Stomach (tissue), 9 donors: ENCODE data around the gene TRPM1. TPM values are rescaled to one million over a fixed set of nuclear protein-coding genes. Genes with fewer than 3 reads are reported as not detected.

Source experiments
- DNase-seq, 2 donors: peaks; one replicate each; pipeline versions ENCODE4 v3.0.0 to v3.0.0-alpha.2; 2013 to 2019
- H3K27ac ChIP-seq, 5 donors: fragments of 200-600 bp in 4 of 5; sonication (generic) in 4 of 5; one replicate each; pipeline ENCODE4 v1.5.1; 2013 to 2019; ENCODE audit warnings: mild to moderate bottlenecking in 1 of 5, moderate library complexity in 1 of 5
- H3K27me3 ChIP-seq, 3 donors: fragments of 200-600 bp; sonication (generic); one replicate each; pipeline ENCODE4 v1.5.1; 2017 to 2019; ENCODE audit warnings: mixed run types in 1 of 3
- H3K36me3 ChIP-seq, 4 donors: fragments of 200-600 bp; sonication (generic); 1 replicate in 3 of 4; 2 replicates in 1 of 4; pipeline ENCODE4 v1.5.1; 2016 to 2019
- H3K4me1 ChIP-seq, 4 donors: fragments of 200-600 bp; sonication (generic); one replicate each; pipeline ENCODE4 v1.5.1; 2016 to 2019
- H3K4me3 ChIP-seq, 4 donors: fragments of 200-600 bp; sonication (generic) in 3 of 4; one replicate each; pipeline ENCODE4 v1.5.1; 2016 to 2019; ENCODE audit warnings: mild to moderate bottlenecking in 1 of 4
- H3K9me3 ChIP-seq, 4 donors: fragments of 200-600 bp; sonication (generic); one replicate each; pipeline ENCODE4 v1.5.1; 2016 to 2019
- EP300 ChIP-seq: sonication (generic); formaldehyde crosslinking; IDR thresholded peaks from one replicate; pipeline ENCODE4 v1.6.1; 2017; ENCODE audit warnings: antibody characterized with exemption
- POLR2A ChIP-seq, 4 donors: fragments of 450-650 bp; IDR thresholded peaks; one replicate each; pipeline ENCODE4 v1.6.1; 2016; ENCODE audit warnings: antibody characterized with exemption in 4 of 4, control low read depth in 2 of 4, mild to moderate bottlenecking in 1 of 4, moderate library complexity in 1 of 4
- POLR2AphosphoS5 ChIP-seq, 3 donors: sonication (generic); formaldehyde crosslinking; IDR thresholded peaks; one replicate each; pipeline ENCODE4 v1.6.1; 2016; ENCODE audit warnings: antibody characterized with exemption in 3 of 3
- WGBS, 5 donors: extraction: QIAGEN DNeasy Blood & Tissue Kit in 3 of 5; methylation state at CpG; one replicate each; pipeline versions ENCODE4 v1.1.5 to v1.1.7; 2013 to 2018; 5-methylcytosine and 5-hydroxymethylcytosine counted together
- intact Hi-C: fragments of 100-400 bp; cut with DNase I; formaldehyde crosslinking; loops from one replicate; pipeline ENCODE4 v1.15.1; 2023; ENCODE audit warnings: low total_unique reads
- polyA plus RNA-seq, 3 donors: library from polyadenylated mRNA; stranded (reverse); fragments of 200-250 nt; gene quantifications; one replicate each; pipeline ENCODE4 v1.2.3, GENCODE V29; 2013
- total RNA-seq, 5 donors: library from RNA; depleted of rRNA; stranded (reverse); fragments of >200 nt; gene quantifications; one replicate each; pipeline versions ENCODE4 v1.1.0 to v1.2.3, GENCODE V29; 2014 to 2016
- TF ChIP-seq, protein P1 (sequence below), 7 experiments: fragments of 450-650 bp in 4 of 7; fragments of 200-600 bp in 3 of 7; sonication (generic) in 3 of 7; IDR thresholded peaks; one replicate each; pipeline ENCODE4 v1.5.1; 2016 to 2019; ENCODE audit warnings: antibody characterized with exemption in 7 of 7, control low read depth in 2 of 7, mild to moderate bottlenecking in 1 of 7
- donor health status: healthy with polysubstance abuse.
- donor health status: Bipolar disorder and iron deficiency.
- donor health status: healthy.

The TRPM1 gene
- total and polyA plus RNA-seq, 8 donors, result 0.15 TPM; not detected in 7

DNA sequence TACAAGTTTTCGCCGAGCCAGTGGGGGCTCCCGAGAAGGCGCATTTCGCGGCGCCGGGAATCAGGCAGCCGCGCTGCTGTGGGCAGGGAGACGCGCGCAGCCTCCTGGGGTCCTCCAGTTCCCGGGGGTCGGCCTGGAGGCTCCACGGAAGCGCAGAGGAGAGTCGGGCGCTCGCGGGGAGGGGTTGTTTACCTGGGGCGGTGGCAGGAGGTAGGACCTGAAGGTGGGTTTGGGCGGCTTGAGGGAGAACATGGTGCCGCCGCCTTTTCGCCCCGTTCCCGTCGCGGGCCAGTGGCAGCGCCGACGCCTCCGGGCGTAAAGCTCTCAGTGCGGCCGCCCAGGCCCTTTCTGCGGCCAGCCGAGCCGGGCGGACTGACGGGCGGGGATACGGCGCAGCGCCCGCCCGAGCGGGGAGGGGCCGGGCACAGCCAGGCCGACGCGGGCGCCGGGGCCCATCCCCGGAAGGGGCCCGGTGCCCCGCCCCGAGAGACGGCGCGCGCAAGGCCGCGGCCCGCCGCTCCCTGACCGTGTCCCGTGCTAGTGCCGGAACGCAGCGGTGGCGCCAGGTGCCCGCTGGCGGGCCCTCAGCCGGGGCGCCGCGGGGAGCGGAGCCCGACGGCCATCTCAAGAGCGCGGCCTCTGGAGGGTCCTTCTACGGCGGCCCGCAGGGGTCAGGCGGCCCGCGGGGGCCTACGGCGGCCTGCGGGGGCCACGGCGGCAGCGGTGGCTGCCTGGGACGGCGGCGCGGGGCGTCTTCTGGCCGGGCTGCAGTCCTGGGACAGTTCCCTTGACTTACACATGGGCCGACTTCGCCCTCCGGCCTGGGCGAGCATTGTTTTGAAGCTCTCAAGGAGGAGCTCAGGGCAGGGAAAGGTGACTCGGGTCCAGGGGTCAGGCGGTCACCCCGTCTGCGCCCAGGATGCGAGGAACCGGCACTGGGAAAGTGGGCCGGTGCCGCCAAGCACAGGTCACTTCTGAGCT lies 110.0 kb downstream of the TRPM1 start, which contains the start of gene MTMR10:
Gene MTMR10 (minus strand): TSS at position 374 of the 981 bp plus-strand sequence. CDS start 122 bp downstream, at position 252.
- Histone ChIP-seq H3K4me3 (peak within 1 kb of the TSS; percentile 74 to 96 (median 89)), H3K4me1 (peaks cover 14 to 48% (median 32%) of the 10 kb centered on the region in 4 donors), H3K27me3 (no peaks in the 10 kb centered on the region), H3K9me3 (no peaks in the 10 kb centered on the region), H3K27ac (peak within 1 kb of the TSS; percentile 91 to 100 (median 97)), H3K36me3 (peaks cover 0 to 6% (median 1%) of the 10 kb centered on the region in 4 donors)
- intact Hi-C loops, result no loop called here
- TF ChIP-seq EP300 (no peak), POLR2A (IDR thresholded peaks at IDR 0.05) (peak in 1 of 4 donors; percentile 56), POLR2AphosphoS5 (IDR thresholded peaks at IDR 0.05) (peak; percentile 1 to 93 (median 88))
- DNase-seq, result peak; percentile 82 to 94
- 0 to 1% (median 1%) methylated on average over 33 to 114 of the region's 114 CpGs for WGBS, 5 donors

DNA sequence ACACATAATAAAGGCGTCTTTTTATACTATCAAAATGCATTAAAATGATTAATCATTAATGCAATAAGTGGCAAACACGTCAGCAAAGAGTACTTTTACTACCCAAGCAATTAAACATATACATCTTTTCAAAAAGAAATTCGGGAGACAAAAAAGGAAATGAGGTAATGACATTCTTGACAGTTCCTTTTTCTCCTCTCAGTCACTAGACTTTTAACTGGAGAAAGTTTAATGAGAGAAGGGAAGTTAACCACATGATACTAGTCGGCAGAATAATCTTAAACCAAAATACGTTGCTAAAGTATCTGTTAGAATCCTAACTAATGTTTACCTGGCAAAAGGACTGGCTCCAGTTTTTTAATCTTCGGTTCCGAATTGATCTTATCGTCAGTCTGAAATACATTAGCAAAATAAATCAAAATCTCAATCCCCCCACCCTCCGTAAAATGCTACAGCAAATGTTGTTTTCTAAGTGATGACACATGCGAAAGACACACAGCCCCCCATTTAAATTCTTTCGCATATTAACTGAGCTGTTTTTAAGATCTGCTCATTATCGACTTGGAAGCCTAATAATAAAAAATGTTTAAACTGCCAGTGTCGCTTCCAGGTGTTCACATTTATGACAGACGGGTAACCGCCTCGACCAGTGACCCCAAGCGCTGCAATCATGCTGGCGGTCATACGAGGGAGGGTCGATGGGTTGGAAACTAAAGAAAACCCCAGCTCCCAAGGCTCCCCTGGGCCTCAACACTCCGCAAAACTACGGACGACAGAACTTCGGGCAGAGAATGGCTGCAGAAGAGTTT lies 110.9 kb downstream of the TRPM1 start:
- Histone ChIP-seq H3K27me3 (no peaks in the 10 kb centered on the region), H3K36me3 (peaks cover 0 to 15% (median 9%) of the 10 kb centered on the region in 4 donors), H3K4me3 (peak overlapping the region; percentile 74 to 96 (median 89)), H3K4me1 (peaks cover 16 to 55% (median 40%) of the 10 kb centered on the region in 4 donors), H3K9me3 (no peaks in the 10 kb centered on the region), H3K27ac (peak overlapping the region; percentile 91 to 100 (median 97))
- no peak for TF ChIP-seq EP300
- TF ChIP-seq POLR2AphosphoS5 (IDR thresholded peaks at IDR 0.05), result no peak
- no peak for TF ChIP-seq POLR2A (IDR thresholded peaks at IDR 0.05)
- TF ChIP-seq, protein P1, sequence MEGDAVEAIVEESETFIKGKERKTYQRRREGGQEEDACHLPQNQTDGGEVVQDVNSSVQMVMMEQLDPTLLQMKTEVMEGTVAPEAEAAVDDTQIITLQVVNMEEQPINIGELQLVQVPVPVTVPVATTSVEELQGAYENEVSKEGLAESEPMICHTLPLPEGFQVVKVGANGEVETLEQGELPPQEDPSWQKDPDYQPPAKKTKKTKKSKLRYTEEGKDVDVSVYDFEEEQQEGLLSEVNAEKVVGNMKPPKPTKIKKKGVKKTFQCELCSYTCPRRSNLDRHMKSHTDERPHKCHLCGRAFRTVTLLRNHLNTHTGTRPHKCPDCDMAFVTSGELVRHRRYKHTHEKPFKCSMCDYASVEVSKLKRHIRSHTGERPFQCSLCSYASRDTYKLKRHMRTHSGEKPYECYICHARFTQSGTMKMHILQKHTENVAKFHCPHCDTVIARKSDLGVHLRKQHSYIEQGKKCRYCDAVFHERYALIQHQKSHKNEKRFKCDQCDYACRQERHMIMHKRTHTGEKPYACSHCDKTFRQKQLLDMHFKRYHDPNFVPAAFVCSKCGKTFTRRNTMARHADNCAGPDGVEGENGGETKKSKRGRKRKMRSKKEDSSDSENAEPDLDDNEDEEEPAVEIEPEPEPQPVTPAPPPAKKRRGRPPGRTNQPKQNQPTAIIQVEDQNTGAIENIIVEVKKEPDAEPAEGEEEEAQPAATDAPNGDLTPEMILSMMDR (IDR thresholded peaks at IDR 0.05), result no peak
- 2 to 3% (median 2%) methylated on average over 24 of the region's 24 CpGs for WGBS, 5 donors
- DNase-seq, result peak in 1 of 2 donors; percentile 18
- intact Hi-C loops, result no loop called here

DNA sequence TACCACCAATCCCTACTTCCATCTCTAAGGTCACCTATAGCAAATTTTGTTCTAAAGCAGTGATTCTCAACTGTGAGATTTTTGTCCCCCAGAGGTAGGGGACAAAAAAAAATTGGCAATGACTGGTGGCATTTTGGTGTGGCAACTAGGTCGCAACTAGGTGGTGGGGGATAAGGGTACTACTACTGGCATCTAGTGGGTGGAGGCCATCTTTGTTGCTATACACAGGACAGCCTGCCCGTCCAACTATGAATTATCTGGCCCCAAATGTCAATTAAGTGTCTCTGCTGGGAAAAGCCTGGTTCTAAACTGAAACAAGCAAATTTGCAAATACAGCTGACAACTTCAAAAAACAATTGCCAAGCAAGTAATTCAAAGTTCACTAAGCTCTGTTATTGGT lies 111.5 kb downstream of the TRPM1 start:
- peaks cover 0 to 18% (median 14%) of the 10 kb centered on the region in 4 donors for H3K36me3 ChIP-seq
- peaks cover 23 to 61% (median 46%) of the 10 kb centered on the region in 4 donors for H3K4me1 ChIP-seq
- peak overlapping the region; percentile 74 to 96 (median 89) for H3K4me3 ChIP-seq
- intact Hi-C loops, result no loop called here
- DNase-seq, result peak in 1 of 2 donors; percentile 36
- no peak for TF ChIP-seq POLR2AphosphoS5 (IDR thresholded peaks at IDR 0.05)
- no peak for TF ChIP-seq POLR2A (IDR thresholded peaks at IDR 0.05)
- TF ChIP-seq EP300, result no peak
- TF ChIP-seq, protein P1 (IDR thresholded peaks at IDR 0.05), result no peak
- 38 to 58% (median 44%) methylated on average over 2 of the region's 2 CpGs for WGBS, 5 donors
- H3K27ac ChIP-seq, result peak overlapping the region; percentile 8 to 97 (median 94)
- H3K27me3 ChIP-seq, result no peaks in the 10 kb centered on the region
- H3K9me3 ChIP-seq, result no peaks in the 10 kb centered on the region

DNA sequence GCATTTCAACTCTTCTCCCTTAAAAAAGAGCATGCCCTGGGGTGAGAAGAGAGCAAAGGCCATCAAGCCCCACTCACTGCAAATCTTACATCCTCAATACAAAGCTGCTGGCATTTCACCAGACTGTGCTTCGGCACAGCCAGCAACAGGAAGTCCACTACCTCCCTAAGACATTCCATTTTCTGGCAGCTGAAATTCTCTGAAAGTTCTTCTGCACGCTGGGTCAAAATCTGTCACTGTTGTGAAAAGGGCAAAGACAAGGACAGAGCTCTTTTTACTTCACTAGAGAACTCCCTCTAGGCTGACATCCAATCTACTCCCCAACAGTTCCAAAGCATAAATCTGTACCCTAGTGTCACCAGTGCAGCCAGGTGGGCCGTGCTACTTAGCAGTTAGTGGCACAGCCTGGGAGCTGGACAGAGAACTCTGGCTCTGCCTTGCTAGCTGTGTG lies 116.4 kb downstream of the TRPM1 start:
- TF ChIP-seq POLR2AphosphoS5 (IDR thresholded peaks at IDR 0.05) (no peak), POLR2A (IDR thresholded peaks at IDR 0.05) (no peak), EP300 (no peak)
- TF ChIP-seq, protein P1 (IDR thresholded peaks at IDR 0.05), result no peak
- 22 to 42% (median 34%) methylated on average over 3 of the region's 3 CpGs for WGBS, 5 donors
- intact Hi-C loops, result no loop called here
- Histone ChIP-seq H3K36me3 (peaks cover 0 to 46% (median 32%) of the 10 kb centered on the region in 4 donors), H3K4me1 (peaks cover 32 to 87% (median 61%) of the 10 kb centered on the region in 4 donors), H3K4me3 (peak overlapping the region in 1 of 4 donors; percentile 9), H3K9me3 (no peaks in the 10 kb centered on the region), H3K27me3 (no peaks in the 10 kb centered on the region), H3K27ac (peak overlapping the region in 4 of 5 donors; percentile 23 to 49 (median 32))
- DNase-seq, result peak in 1 of 2 donors; percentile 24
